DOHH2 (cell line): ENCODE data around the gene C14orf132.

Experiments used
- CTCF ChIP-seq: fragments of 200-600 bp; sonication (generic); IDR thresholded peaks from one replicate; pipeline ENCODE4 v1.5.1; 2014; ENCODE audit warnings: antibody characterized with exemption, mild to moderate bottlenecking, low read depth, low read length; ENCODE audit not compliant: poor library complexity, severe bottlenecking
- EZH2phosphoT487 ChIP-seq: fragments of 200-600 bp; sonication (generic); IDR thresholded peaks from 2 replicates; pipeline ENCODE4 v1.6.1; 2017; ENCODE audit warnings: borderline replicate concordance, mild to moderate bottlenecking, antibody characterized with exemption, low read length, moderate library complexity, mixed read lengths

GRCh38 chr14:96117960-96118359 is 78.8 kb downstream of the C14orf132 start:
- TF ChIP-seq CTCF (no peak), EZH2phosphoT487 (no peak)
